HepG2 (cell line): Measurements from ENCODE around the gene FKBP10. TPM values are rescaled to one million over a fixed set of nuclear protein-coding genes. Genes with fewer than 3 reads are reported as not detected.

Experiments
- AHR ChIP-seq: IDR thresholded peaks from 2 replicates; pipeline ENCODE4 v1.6.1; 2018; ENCODE audit warnings: missing genetic modification reagents, missing compliant biosample characterization
- ARID3A ChIP-seq: IDR thresholded peaks from 2 replicates; pipeline ENCODE4 v1.6.1; 2012; ENCODE audit warnings: low read depth, low read length, improper control_type of control experiment
- CREM ChIP-seq, 2 experiments: sonication (generic) in 1 of 2; formaldehyde crosslinking in 1 of 2; IDR thresholded peaks; 2 replicates each; pipeline versions ENCODE4 v1.4.0 to v1.6.1; 2016 to 2020; ENCODE audit warnings: antibody characterized with exemption in 1 of 2, mild to moderate bottlenecking in 1 of 2, missing genetic modification reagents in 1 of 2
- ESRRA ChIP-seq: sonication (generic); formaldehyde crosslinking; IDR thresholded peaks from 2 replicates; pipeline ENCODE4 v1.5.1; 2020; ENCODE audit warnings: mild to moderate bottlenecking, low read depth, missing genetic modification reagents
- HIC2 ChIP-seq: sonication (generic); formaldehyde crosslinking; IDR thresholded peaks from 2 replicates; pipeline ENCODE4 v1.9.0; 2022; ENCODE audit warnings: low read depth, missing genetic modification reagents
- KLF11 ChIP-seq: IDR thresholded peaks from 2 replicates; pipeline ENCODE4 v1.6.1; 2016; ENCODE audit warnings: missing compliant biosample characterization
- LBX2 ChIP-seq: sonication (generic); formaldehyde crosslinking; IDR thresholded peaks from 2 replicates; pipeline ENCODE4 v1.5.0; 2020; ENCODE audit warnings: missing genetic modification reagents, mild to moderate bottlenecking, borderline replicate concordance
- MBNL3 ChIP-seq: fragments of 250-450 bp; sonication (Bioruptor Pico); conservative IDR thresholded peaks from 2 replicates; pipeline ENCODE4 v1.8.0; 2022; ENCODE audit warnings: mild to moderate bottlenecking, inconsistent platforms
- MEF2D ChIP-seq: sonication (generic); formaldehyde crosslinking; IDR thresholded peaks from 2 replicates; pipeline ENCODE4 v1.5.1; 2020; ENCODE audit warnings: mild to moderate bottlenecking, missing genetic modification reagents
- PLRG1 ChIP-seq: fragments of 450-650 bp; conservative IDR thresholded peaks from 2 replicates; pipeline ENCODE4 v1.6.1; 2016
- RBM22 ChIP-seq: fragments of 200-400 bp; formaldehyde crosslinking; optimal IDR thresholded peaks from 2 replicates; pipeline ENCODE3; 2017; ENCODE audit warnings: mild to moderate bottlenecking, low read length, moderate library complexity
- SP5 ChIP-seq: IDR thresholded peaks from 2 replicates; pipeline ENCODE4 v1.6.1; 2016; ENCODE audit warnings: low read depth, borderline replicate concordance
- ZNF20 ChIP-seq: sonication (generic); formaldehyde crosslinking; IDR thresholded peaks from 2 replicates; pipeline ENCODE4 v1.4.0; 2020; ENCODE audit warnings: mild to moderate bottlenecking, moderate library complexity, missing genetic modification reagents
- ZNF350 ChIP-seq: sonication (generic); formaldehyde crosslinking; IDR thresholded peaks from 2 replicates; pipeline ENCODE4 v1.4.0; 2020; ENCODE audit warnings: mild to moderate bottlenecking, low read depth, missing genetic modification reagents, borderline replicate concordance
- ZNF362 ChIP-seq: sonication (generic); formaldehyde crosslinking; IDR thresholded peaks from 2 replicates; pipeline ENCODE4 v1.4.0; 2020; ENCODE audit warnings: missing genetic modification reagents, mild to moderate bottlenecking, borderline replicate concordance
- ZNF547 ChIP-seq: sonication (generic); formaldehyde crosslinking; IDR thresholded peaks from 2 replicates; pipeline ENCODE4 v1.5.1; 2020; ENCODE audit warnings: mild to moderate bottlenecking, missing genetic modification reagents
- ZNF589 ChIP-seq: sonication (generic); formaldehyde crosslinking; conservative IDR thresholded peaks from 2 replicates; pipeline ENCODE4 v1.8.0; 2022; ENCODE audit warnings: mild to moderate bottlenecking, moderate library complexity, missing genetic modification reagents
- ZNF776 ChIP-seq: sonication (generic); formaldehyde crosslinking; IDR thresholded peaks from 2 replicates; pipeline ENCODE4 v1.4.0; 2020; ENCODE audit warnings: mild to moderate bottlenecking, missing genetic modification reagents
- polyA plus RNA-seq, 8 experiments: library from polyadenylated mRNA; depleted of rRNA in 3 of 8; stranded (reverse) in 7 of 8; unstranded in 1 of 8; fragments of >200 nt; fragmentation: Illumina TruSeq in 4 of 8; extraction: Trizol in 4 of 8; gene quantifications; 2 replicates each; pipeline versions ENCODE4 v1.2.1 to v1.2.3, GENCODE V29; 2011 to 2016; ENCODE audit warnings: low read depth in 4 of 8, missing spikeins in 1 of 8, mixed read lengths in 1 of 8; ENCODE audit not compliant: insufficient read depth in 1 of 8
- total RNA-seq, 5 experiments: library from RNA; depleted of rRNA; stranded (reverse); fragments of >200 nt; fragmentation: Illumina TruSeq; extraction: Trizol; gene quantifications; 2 replicates each; pipeline ENCODE4 v1.2.3, GENCODE V29; 2016; ENCODE audit warnings: low read depth in 1 of 5

Gene FKBP10
- total and polyA plus RNA-seq, 2 of the 13 experiments (the other 11 are each of a cell fraction or from before 2014, with no cell fraction given): 149 to 573 TPM

DNA sequence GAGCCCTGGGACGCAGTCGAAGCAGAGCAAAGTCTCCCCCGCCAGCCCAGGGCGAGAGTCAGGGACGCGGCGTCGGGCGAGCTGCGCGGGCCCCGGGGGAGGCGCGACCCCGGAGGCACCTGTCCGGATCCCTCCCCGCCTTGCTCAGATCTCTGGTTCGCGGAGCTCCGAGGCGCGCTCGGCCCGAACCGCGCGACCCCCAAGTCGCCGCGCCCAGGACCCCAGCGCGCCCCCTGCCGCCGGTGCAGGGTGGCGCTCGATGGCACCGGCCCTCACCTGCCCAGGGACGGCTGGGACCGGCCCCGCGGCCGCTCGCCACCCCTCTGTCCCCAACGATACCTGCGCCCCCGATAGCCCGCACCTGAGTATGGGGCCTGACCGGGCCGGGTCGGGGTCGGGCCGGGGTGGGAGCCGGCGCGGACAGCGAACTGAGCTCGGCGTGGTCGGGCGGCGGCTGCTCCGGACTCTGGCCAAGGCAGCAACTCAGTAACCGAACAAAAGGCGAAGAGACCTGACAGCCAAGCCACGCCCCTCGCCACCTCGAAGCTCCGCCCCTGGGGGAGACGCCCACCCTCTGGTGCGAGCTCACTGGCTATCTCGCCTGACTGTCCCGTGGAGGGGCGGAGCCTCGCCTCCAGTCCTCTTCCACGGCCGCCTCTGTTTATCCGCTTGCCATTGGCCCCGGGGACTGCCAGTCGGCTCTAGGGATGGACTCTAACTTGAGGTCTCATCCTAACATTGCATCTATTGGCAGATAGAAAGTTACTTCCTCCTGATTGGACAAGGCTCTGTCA is 26.4 kb upstream of the FKBP10 start, which contains the start of gene JUP (continued):
- TF ChIP-seq CREM (IDR thresholded peaks at IDR 0.05): peak; percentile 67
- no peak for TF ChIP-seq CREM (CRISPR knock-in tag; IDR thresholded peaks at IDR 0.05)
- no peak for TF ChIP-seq PLRG1
- TF ChIP-seq ESRRA (CRISPR knock-in tag): peak; percentile 76; the same call in 1 of the 2 replicates
- TF ChIP-seq LBX2 (CRISPR knock-in tag): no peak
- peak; percentile 86 for TF ChIP-seq ZNF776 (CRISPR knock-in tag)
- TF ChIP-seq ARID3A: no peak
- TF ChIP-seq ZNF362: no peak
- no peak for TF ChIP-seq HIC2 (CRISPR knock-in tag)
- TF ChIP-seq SP5: no peak
- TF ChIP-seq MEF2D (CRISPR knock-in tag): no peak
- TF ChIP-seq ZNF350 (CRISPR knock-in tag): no peak
- no peak for TF ChIP-seq RBM22
- peak; percentile 92 for TF ChIP-seq ZNF547 (CRISPR knock-in tag)
- 0 out of 2 replicates have a peak, but pooled peaks have one; percentile 37 for TF ChIP-seq ZNF589 (CRISPR knock-in tag)
- no peak for TF ChIP-seq MBNL3 (CRISPR knock-in tag)
- TF ChIP-seq KLF11 (CRISPR knock-in tag): peak; percentile 98; the same call in 1 of the 2 replicates
- peak; percentile 76; the same call in 1 of the 2 replicates for TF ChIP-seq AHR (CRISPR knock-in tag)
- no peak for TF ChIP-seq ZNF20 (CRISPR knock-in tag)
